GM21526 (cell line): ENCODE measurements around the gene TMEM135.
A peak's percentile ranks its signal among the peaks of the same experiment; 100 is the strongest.
"Not testable (repeated sequence)": the region's sequence is repeated elsewhere in the genome, so short reads cannot be mapped to it uniquely, and the experiment has no call there.

Experiments
- ATAC-seq: cut with Tn5 transposase; IDR thresholded peaks from one replicate; pipeline ENCODE4 v1.9.1; 2021; ENCODE audit warnings: moderate library complexity; ENCODE audit not compliant: unreplicated experiment, low FRiP score

The TMEM135 gene

GRCh38 chr11:87037450-87038234 lies at the start of gene TMEM135:
TSS of gene TMEM135 (plus strand) at chr11:87037934. CDS start at chr11:87038046, 112 bp downstream.
- peak; percentile 98 for ATAC-seq

GRCh38 chr11:86988351-86988881 lies 49.3 kb upstream of the TMEM135 start:
- no peak for ATAC-seq

GRCh38 chr11:86990031-86990430 lies 47.7 kb upstream of the TMEM135 start:
- no peak for ATAC-seq

GRCh38 chr11:86990515-86990914 lies 47.2 kb upstream of the TMEM135 start:
- ATAC-seq, result no peak

- no peak for ATAC-seq
Observed at GRCh38 chr11:86991341-86991740, 46.4 kb upstream of the TMEM135 start.

- not testable (repeated sequence) for ATAC-seq
Observed at GRCh38 chr11:86992340-86992739, 45.4 kb upstream of the TMEM135 start.

GRCh38 chr11:86993031-86993430 lies 44.7 kb upstream of the TMEM135 start:
- no peak for ATAC-seq

- no peak for ATAC-seq
Observed at GRCh38 chr11:86996953-86997570, 40.7 kb upstream of the TMEM135 start.

- ATAC-seq, result no peak
Observed at GRCh38 chr11:86999388-86999787, 38.3 kb upstream of the TMEM135 start.

- no peak for ATAC-seq
Observed at GRCh38 chr11:86999859-87000753, 37.6 kb upstream of the TMEM135 start.

GRCh38 chr11:87002918-87003317 lies 34.8 kb upstream of the TMEM135 start:
- no peak for ATAC-seq

- ATAC-seq, result not testable (repeated sequence)
Observed at GRCh38 chr11:87004281-87004680, 33.5 kb upstream of the TMEM135 start.

- ATAC-seq, result no peak
Observed at GRCh38 chr11:87005569-87005921, 32.2 kb upstream of the TMEM135 start.

GRCh38 chr11:87006035-87006434 lies 31.7 kb upstream of the TMEM135 start:
- ATAC-seq, result no peak

GRCh38 chr11:87007963-87008362 lies 29.8 kb upstream of the TMEM135 start:
- no peak for ATAC-seq

- no peak for ATAC-seq
Observed at GRCh38 chr11:87012089-87012488, 25.6 kb upstream of the TMEM135 start.

- no peak for ATAC-seq
Observed at GRCh38 chr11:87012673-87013072, 25.1 kb upstream of the TMEM135 start.

- no peak for ATAC-seq
Observed at GRCh38 chr11:87013912-87014825, 23.6 kb upstream of the TMEM135 start.

- no peak for ATAC-seq
Observed at GRCh38 chr11:87015645-87016044, 22.1 kb upstream of the TMEM135 start.
